Activated CD8-positive, alpha-beta memory T cell treated with anti-CD3 and anti-CD28 coated beads, Interleukin-2, amount 10 ng/mL, durations not matched to agents 7 days and 5 days (primary cell): ENCODE data around the gene FAIM. TPM values are rescaled to one million over a fixed set of nuclear protein-coding genes. Genes with fewer than 3 reads are reported as not detected.
"Not testable (repeated sequence)": the region's sequence is repeated elsewhere in the genome, so short reads cannot be mapped to it uniquely, and the experiment has no call there.

ENCODE experiments used
- ATAC-seq: fragments of 150-1000 bp; cut with Tn5 transposase; one replicate; pipeline ENCODE4 v1.10.0; 2021; ENCODE audit warnings: moderate library complexity
- CTCF ChIA-PET: fragments of 350-600 bp; sonication (Branson Sonifier 250); formaldehyde crosslinking; loops from one replicate; lab custom pipeline; 2021; ENCODE audit warnings: antibody characterized with exemption; lab: Charles Lee
- DNase-seq: peaks from one replicate; pipeline ENCODE4 v3.0.0-alpha.2; 2020
- H3K27ac Mint-ChIP-seq: one replicate; pipeline ENCODE4 v1.8.0; 2021; ENCODE audit warnings: mild to moderate bottlenecking, mixed read lengths
- H3K27me3 Mint-ChIP-seq: one replicate; pipeline ENCODE4 v1.8.0; 2021; ENCODE audit warnings: mixed read lengths
- H3K36me3 Mint-ChIP-seq: one replicate; pipeline ENCODE4 v1.8.0; 2021; ENCODE audit warnings: mild to moderate bottlenecking, mixed read lengths
- H3K4me1 Mint-ChIP-seq: one replicate; pipeline ENCODE4 v1.8.0; 2021; ENCODE audit warnings: mixed read lengths
- H3K4me3 Mint-ChIP-seq: one replicate; pipeline ENCODE4 v1.8.0; 2021; ENCODE audit warnings: mild to moderate bottlenecking, moderate library complexity, mixed read lengths
- H3K9me3 Mint-ChIP-seq: one replicate; pipeline ENCODE4 v1.8.0; 2022; ENCODE audit warnings: low read depth, mixed read lengths
- total RNA-seq, 2 experiments: library from RNA; stranded (reverse); gene quantifications; one replicate each; pipeline ENCODE4 v1.2.3, GENCODE V29; 2021

The FAIM gene
- total RNA-seq, 2 experiments from 2014 or later = 2.2 to 4.7 TPM

DNA sequence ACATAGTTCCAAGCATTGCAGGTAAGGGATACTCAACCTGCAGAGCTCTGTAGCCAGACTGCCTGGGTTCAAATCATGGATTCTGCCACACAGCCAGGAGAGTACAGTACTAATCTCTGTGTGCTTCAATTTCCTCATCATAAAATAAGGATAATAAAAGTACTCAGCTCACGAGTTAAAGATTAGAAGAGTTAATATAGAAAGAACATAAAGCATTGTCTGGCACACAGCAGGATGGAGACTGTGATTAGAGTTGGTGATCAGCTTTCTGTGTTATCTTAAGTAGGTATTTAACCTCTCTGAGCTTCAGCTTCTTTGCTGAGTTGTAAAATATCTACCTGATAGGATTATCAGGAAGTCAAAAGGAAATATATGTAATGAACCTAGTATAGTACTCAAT is 17.2 kb upstream of the FAIM start:
- Mint-ChIP-seq H3K4me1 (peaks cover 11% of the 10 kb centered on the region), H3K27ac (no peak overlapping the region), H3K27me3 (no peaks in the 10 kb centered on the region), H3K36me3 (peaks cover 2% of the 10 kb centered on the region), H3K4me3 (no peak overlapping the region), H3K9me3 (no peaks in the 10 kb centered on the region)
- DNase-seq (no peak), ATAC-seq (no peak)
- CTCF ChIA-PET = interaction anchor here (1.1 to 6.8 kb wide), 7 partner anchors 13 to 344 kb away, joined by 3 to 125 read pairs (median 3); no protein-coding TSS in a partner anchor

DNA sequence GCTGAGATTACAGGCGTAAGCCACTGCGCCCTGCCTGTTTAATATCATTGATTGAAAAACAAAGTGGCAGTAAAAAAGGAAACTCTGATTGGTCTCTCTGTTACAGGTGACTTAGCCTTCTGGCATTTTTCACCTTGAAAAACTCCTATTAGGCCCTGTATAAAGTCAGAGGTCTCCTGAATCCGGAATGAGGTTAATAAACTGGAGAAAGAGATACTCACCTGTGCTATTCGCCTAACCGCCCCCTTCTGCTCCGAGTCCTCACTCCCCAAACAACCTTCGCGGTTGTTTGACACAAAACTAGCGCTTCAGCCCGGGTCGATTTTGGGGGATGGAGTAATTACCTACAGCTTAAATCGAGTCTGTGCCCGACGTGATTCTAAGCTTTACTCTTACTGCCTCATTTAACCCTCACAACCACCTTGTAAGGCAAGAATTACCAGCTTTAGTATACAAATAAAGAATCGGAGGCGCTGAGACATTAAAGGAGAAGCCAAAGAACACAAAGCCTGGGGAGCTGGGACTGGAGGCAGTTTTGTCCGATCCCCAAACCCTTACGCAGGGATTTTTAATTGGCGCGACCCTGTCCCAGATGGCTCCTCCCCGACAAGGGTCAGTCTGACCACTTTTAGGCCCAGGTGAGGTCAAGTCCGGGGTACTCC is 15.0 kb upstream of the FAIM start:
- no peak for ATAC-seq
- Mint-ChIP-seq H3K4me1 (peaks cover 11% of the 10 kb centered on the region), H3K27me3 (no peaks in the 10 kb centered on the region), H3K36me3 (peaks cover 1% of the 10 kb centered on the region), H3K27ac (peak overlapping the region; percentile 86), H3K4me3 (peak overlapping the region; percentile 88), H3K9me3 (no peaks in the 10 kb centered on the region)
- no peak for DNase-seq
- CTCF ChIA-PET = interaction anchor here (0.6 to 6.8 kb wide), 24 partner anchors 9 to 520 kb away, joined by 3 to 125 read pairs (median 7); partner anchors contain the start of genes FAIM and PIK3CB

DNA sequence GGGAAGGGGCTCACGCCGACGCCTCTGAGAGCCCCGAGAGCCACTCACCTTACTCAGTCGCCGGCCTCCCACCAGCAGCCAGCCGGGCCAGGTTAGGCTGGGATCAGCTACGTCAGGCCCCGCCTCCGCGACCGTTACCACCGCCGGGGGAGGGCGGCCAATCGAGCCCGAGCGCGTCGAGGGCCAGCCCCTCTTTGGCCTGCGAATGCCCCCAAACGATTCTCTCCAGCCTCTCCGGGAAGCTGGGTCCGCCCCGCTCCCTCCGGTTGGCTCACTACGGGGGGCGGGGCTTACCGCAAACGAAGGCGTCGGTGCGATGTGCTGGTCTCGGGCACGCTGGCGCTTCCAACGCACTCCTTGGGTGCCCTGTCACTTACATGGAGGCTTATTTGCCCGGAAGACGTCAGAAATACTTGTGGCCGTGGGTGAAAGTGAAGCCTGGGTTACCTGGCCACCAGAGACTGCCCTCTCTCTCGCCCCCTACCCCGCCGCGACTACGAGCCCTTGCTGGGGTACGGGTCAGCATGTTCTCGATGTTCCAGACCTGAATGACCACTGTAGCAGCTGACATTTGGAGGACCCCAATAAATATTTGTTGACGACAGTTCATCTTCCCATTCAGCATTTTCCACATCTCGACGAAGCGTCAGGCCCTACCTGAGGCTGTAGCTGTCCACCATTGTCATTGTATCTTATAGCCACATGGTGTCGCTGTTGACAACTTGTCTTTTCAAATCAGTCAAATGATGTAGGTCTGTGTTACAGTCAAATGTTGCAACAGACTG is 14.2 kb upstream of the FAIM start, which contains the start of gene CEP70:
Gene CEP70, minus strand, starts transcription at position 111 of the 785 bp plus-strand sequence. CDS start 21,333 bp downstream, outside the sequence.
- peak within 1 kb of the TSS; percentile 88 for H3K4me3 Mint-ChIP-seq
- peak within 1 kb of the TSS; percentile 86 for H3K27ac Mint-ChIP-seq
- CTCF ChIA-PET = interaction anchor here (0.6 to 6.8 kb wide), 37 partner anchors 9 to 519 kb away, joined by 3 to 125 read pairs (median 5); partner anchors contain the start of genes ESYT3, FAIM and PIK3CB
- peak; percentile 93 for DNase-seq
- H3K4me1 Mint-ChIP-seq = peaks cover 11% of the 10 kb centered on the region
- peak; percentile 95 for ATAC-seq
- no peaks in the 10 kb centered on the region for H3K9me3 Mint-ChIP-seq
- H3K27me3 Mint-ChIP-seq = no peaks in the 10 kb centered on the region
- no peaks in the 10 kb centered on the region for H3K36me3 Mint-ChIP-seq

GRCh38 chr3:138594935-138595610 is 13.5 kb upstream of the FAIM start:
- peak overlapping the region; percentile 88 for H3K4me3 Mint-ChIP-seq
- no peak for ATAC-seq
- DNase-seq = no peak
- no peaks in the 10 kb centered on the region for H3K9me3 Mint-ChIP-seq
- H3K27ac Mint-ChIP-seq = peak overlapping the region; percentile 86
- no peaks in the 10 kb centered on the region for H3K36me3 Mint-ChIP-seq
- peaks cover 11% of the 10 kb centered on the region for H3K4me1 Mint-ChIP-seq
- CTCF ChIA-PET = interaction anchor here (0.5 to 6.8 kb wide), 34 partner anchors 9 to 518 kb away, joined by 3 to 125 read pairs (median 6); partner anchors contain the start of genes ESYT3 and FAIM
- H3K27me3 Mint-ChIP-seq = no peaks in the 10 kb centered on the region

DNA sequence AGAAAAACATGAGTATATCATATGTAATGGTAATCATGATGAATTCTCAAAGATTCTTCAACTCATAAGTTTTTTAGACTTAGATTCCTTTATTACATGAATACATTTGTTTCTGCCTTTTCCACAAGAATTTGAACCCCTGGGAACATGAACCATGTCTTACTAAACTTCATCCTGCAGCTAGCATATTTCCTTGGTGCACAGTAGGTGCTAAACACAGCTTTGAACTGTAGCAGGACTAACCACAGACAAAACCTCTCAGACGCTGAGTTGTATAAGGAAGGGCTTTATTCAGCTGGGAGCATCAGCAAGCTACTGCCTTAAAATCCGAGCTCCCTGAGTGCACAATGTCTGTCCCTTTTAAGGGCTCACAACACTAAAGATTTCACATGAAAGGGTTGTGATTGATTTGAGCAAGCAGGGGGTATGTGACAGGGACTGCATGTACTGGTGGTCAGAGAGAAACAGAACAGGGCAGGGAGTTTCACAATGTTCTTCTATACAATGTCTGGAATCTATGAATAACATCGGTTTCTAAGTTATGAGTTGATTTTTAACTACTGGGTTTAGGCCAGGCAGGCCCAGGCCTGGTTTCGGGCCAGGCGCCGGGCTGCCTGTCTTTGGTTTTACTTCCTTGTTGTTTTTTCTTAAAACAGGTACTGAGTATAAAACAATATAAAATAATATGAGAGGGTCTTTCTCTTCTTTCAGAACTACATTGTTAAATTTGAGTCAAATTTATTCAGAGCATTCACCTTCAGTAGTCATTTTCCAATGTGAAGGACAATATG is 11.2 kb upstream of the FAIM start:
- H3K4me1 Mint-ChIP-seq = peaks cover 11% of the 10 kb centered on the region
- not testable (repeated sequence) for H3K36me3 Mint-ChIP-seq, ATAC-seq, H3K4me3 Mint-ChIP-seq, H3K9me3 Mint-ChIP-seq, H3K27me3 Mint-ChIP-seq, H3K27ac Mint-ChIP-seq, DNase-seq
- CTCF ChIA-PET = interaction anchor here (2.0 to 3.7 kb wide), 2 partner anchors 318 to 326 kb away, joined by 7 to 22 read pairs; no protein-coding TSS in a partner anchor

GRCh38 chr3:138598534-138598933 is 10.0 kb upstream of the FAIM start:
- no peak overlapping the region for H3K4me3 Mint-ChIP-seq
- ATAC-seq = no peak
- CTCF ChIA-PET = interaction anchor here (0.9 to 3.7 kb wide), 3 partner anchors 12 to 338 kb away, joined by 3 to 22 read pairs (median 3); no protein-coding TSS in a partner anchor
- H3K27me3 Mint-ChIP-seq = no peaks in the 10 kb centered on the region
- DNase-seq = no peak
- H3K27ac Mint-ChIP-seq = no peak overlapping the region
- H3K4me1 Mint-ChIP-seq = peaks cover 9% of the 10 kb centered on the region
- no peaks in the 10 kb centered on the region for H3K9me3 Mint-ChIP-seq
- peaks cover 3% of the 10 kb centered on the region for H3K36me3 Mint-ChIP-seq

DNA sequence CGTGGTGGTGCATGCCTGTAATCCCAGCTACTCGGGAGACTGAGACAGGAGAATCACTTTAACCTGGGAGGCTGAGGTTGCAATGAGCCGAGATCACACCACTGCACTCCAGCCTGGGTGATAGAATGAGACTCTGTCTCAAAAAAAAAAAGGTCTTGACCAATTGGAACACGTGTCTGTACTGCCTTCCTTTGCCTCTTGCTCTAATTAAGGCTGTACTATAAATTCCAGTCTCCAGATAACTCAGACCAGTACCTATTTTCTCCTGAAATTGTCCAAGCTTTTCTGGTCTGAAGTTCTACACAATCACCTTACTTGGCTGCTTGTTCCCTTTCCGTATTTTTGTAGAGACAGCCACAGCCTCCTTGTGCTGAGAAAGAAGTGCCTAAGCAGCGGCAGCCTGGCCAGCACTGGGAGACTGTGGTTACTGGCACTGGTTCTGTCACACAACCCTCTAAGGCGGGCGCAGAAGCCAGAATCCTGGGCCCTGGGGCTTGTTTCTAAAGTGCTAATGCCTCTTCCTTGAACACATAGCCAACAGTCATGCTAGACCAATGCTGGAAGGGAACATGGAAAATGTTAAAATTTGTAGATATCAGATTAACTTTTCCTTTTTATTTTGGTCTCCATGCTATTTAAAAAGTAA is 8.3 kb upstream of the FAIM start:
- H3K36me3 Mint-ChIP-seq = peaks cover 9% of the 10 kb centered on the region
- no peak overlapping the region for H3K4me3 Mint-ChIP-seq
- DNase-seq (no peak), ATAC-seq (no peak)
- CTCF ChIA-PET = interaction anchor here (3.7 kb wide), 1 partner anchor 315 kb away, joined by 22 read pairs; no protein-coding TSS in a partner anchor
- peaks cover under 1% of the 10 kb centered on the region for H3K4me1 Mint-ChIP-seq
- no peaks in the 10 kb centered on the region for H3K9me3 Mint-ChIP-seq
- H3K27me3 Mint-ChIP-seq = no peaks in the 10 kb centered on the region
- no peak overlapping the region for H3K27ac Mint-ChIP-seq

GRCh38 chr3:138601661-138602060 is 6.9 kb upstream of the FAIM start:
- H3K27me3 Mint-ChIP-seq, DNase-seq, H3K4me1 Mint-ChIP-seq, CTCF ChIA-PET, H3K9me3 Mint-ChIP-seq, H3K36me3 Mint-ChIP-seq, H3K4me3 Mint-ChIP-seq, ATAC-seq, H3K27ac Mint-ChIP-seq: not testable (repeated sequence)

DNA sequence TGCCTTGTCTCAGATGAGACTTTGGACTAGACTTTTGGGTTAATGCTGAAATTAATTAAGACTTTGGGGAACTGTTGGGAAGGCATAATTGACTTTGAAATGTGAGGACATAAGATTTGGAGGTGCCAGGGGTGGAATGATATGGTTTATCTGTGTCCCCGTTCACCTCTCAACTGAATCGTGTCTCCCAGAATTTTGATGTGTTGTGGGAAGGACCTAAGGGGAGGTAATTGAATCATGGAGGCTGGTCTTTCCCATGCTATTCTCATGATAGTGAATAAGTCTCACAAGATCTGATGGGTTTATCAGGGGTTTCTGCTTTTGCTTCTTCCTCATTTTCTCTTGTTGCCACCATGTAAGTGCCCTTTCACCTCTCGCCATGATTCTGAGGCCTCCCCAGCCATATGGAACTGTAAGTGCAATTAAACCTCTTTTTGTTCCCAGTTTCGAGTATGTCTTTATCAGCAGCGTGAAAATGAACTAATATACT is 4.4 kb upstream of the FAIM start:
- not testable (repeated sequence) for H3K27me3 Mint-ChIP-seq, H3K36me3 Mint-ChIP-seq, H3K9me3 Mint-ChIP-seq, DNase-seq, H3K27ac Mint-ChIP-seq, H3K4me3 Mint-ChIP-seq, H3K4me1 Mint-ChIP-seq, ATAC-seq
- CTCF ChIA-PET = interaction anchor here (0.6 to 0.7 kb wide), 3 partner anchors 10 to 1940 kb away, joined by 3 read pairs; no protein-coding TSS in a partner anchor

- no peaks in the 10 kb centered on the region for H3K9me3 Mint-ChIP-seq
- H3K36me3 Mint-ChIP-seq = peaks cover 6% of the 10 kb centered on the region
- ATAC-seq = no peak
- DNase-seq = no peak
- H3K27ac Mint-ChIP-seq = peak overlapping the region; percentile 90
- H3K27me3 Mint-ChIP-seq = peaks cover 4% of the 10 kb centered on the region
- peaks cover 17% of the 10 kb centered on the region for H3K4me1 Mint-ChIP-seq
- CTCF ChIA-PET = interaction anchor here (0.9 to 1.7 kb wide), 4 partner anchors 11 to 314 kb away, joined by 3 to 5 read pairs (median 3); partner anchors contain the start of gene CEP70
- H3K4me3 Mint-ChIP-seq = peak overlapping the region; percentile 81
Measured at GRCh38 chr3:138609898-138610266, 1.3 kb downstream of the FAIM start.

DNA sequence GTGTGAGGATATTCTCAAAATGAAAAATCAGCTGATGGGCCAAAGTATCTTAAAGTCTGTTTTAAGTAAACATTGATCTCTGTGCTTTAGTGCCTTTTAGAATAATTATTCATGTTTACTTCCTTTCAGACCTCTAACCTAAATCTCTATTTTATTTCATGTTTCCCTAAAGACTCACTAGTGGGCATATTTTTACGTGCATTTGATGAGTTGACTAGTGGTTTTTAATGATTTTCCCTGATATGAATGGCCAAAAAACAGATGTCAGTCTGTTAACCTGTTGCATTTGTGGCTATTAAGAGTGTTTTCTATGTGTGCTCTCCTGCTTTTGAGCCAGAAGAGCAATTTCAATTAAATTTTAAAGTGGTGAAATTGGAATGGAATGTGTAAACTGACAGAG is 6.9 kb downstream of the FAIM start:
- CTCF ChIA-PET = interaction anchor here (1.2 kb wide), 1 partner anchor 300 kb away, joined by 4 read pairs; no protein-coding TSS in a partner anchor

More for the DNA sequence above, 6.9 kb downstream of the FAIM start:
- DNase-seq (no peak), ATAC-seq (no peak)
- H3K4me1 Mint-ChIP-seq = peaks cover 3% of the 10 kb centered on the region
- H3K4me3 Mint-ChIP-seq = no peak overlapping the region
- peaks cover 3% of the 10 kb centered on the region for H3K36me3 Mint-ChIP-seq
- H3K27me3 Mint-ChIP-seq = no peaks in the 10 kb centered on the region
- no peaks in the 10 kb centered on the region for H3K9me3 Mint-ChIP-seq
- no peak overlapping the region for H3K27ac Mint-ChIP-seq
